ENCODE data around the gene KLHL17. TPM values are rescaled to one million over a fixed set of nuclear protein-coding genes. Genes with fewer than 3 reads are reported as not detected.

The KLHL17 gene
- total and polyA plus RNA-seq, 2 donors from 2014 or later: 6.9 to 11.5 TPM

- no peak for FAIRE-seq
These were observed 6.4 kb downstream of the KLHL17 start for GRCh38 chr1:966704-967300.

GRCh38 chr1:967466-968343, 7.3 kb downstream of the KLHL17 start:
- no peak for TF ChIP-seq CTCF (IDR thresholded peaks at IDR 0.05; ENCODE audit: borderline replicate concordance, extremely low read depth, insufficient read depth)
- Histone ChIP-seq H3K36me3 (ENCODE audit: control insufficient read depth in 2 of 3, insufficient read depth in 3 of 3, low read length in 3 of 3) (no peaks in the 10 kb centered on the region), H3K27me3 (ENCODE audit: control insufficient read depth, insufficient read depth, low read length) (peaks cover 9% of the 10 kb centered on the region), H3K9ac (ENCODE audit: low read length in 3 of 3) (no peak overlapping the region), H3K4me1 (ENCODE audit: control insufficient read depth in 2 of 3, insufficient read depth in 2 of 3, low read depth in 1 of 3, low read length in 3 of 3) (peaks cover 0 to 7% (median 0%) of the 10 kb centered on the region in 3 donors), H3K4me3 (ENCODE audit: low read length in 3 of 3) (no peak overlapping the region), H3K27ac (ENCODE audit: low read depth in 2 of 2, low read length in 2 of 2) (no peak overlapping the region), H3K9me3 (ENCODE audit: control insufficient read depth in 2 of 3, insufficient read depth in 1 of 3, low read length in 3 of 3) (no peaks in the 10 kb centered on the region)
- intact Hi-C loops (cut with DNase I): no loop called here
- DNase-seq (no peak), FAIRE-seq (no peak)

More at GRCh38 chr1:966704-967300, 6.4 kb downstream of the KLHL17 start:
- Histone ChIP-seq H3K9me3 (ENCODE audit: control insufficient read depth in 2 of 3, insufficient read depth in 1 of 3, low read length in 3 of 3) (no peaks in the 10 kb centered on the region), H3K4me3 (ENCODE audit: low read length in 3 of 3) (peak overlapping the region; percentile 26 to 66 (median 60)), H3K27ac (ENCODE audit: low read depth in 2 of 2, low read length in 2 of 2) (peak overlapping the region in 1 of 2 donors; percentile 22), H3K4me1 (ENCODE audit: control insufficient read depth in 2 of 3, insufficient read depth in 2 of 3, low read depth in 1 of 3, low read length in 3 of 3) (peaks cover 0 to 7% (median 0%) of the 10 kb centered on the region in 3 donors), H3K9ac (ENCODE audit: low read length in 3 of 3) (peak overlapping the region in 2 of 3 donors; percentile 6 to 12), H3K36me3 (ENCODE audit: control insufficient read depth in 2 of 3, insufficient read depth in 3 of 3, low read length in 3 of 3) (no peaks in the 10 kb centered on the region), H3K27me3 (ENCODE audit: control insufficient read depth, insufficient read depth, low read length) (peaks cover 9% of the 10 kb centered on the region)
- no peak for TF ChIP-seq CTCF (IDR thresholded peaks at IDR 0.05; ENCODE audit: borderline replicate concordance, extremely low read depth, insufficient read depth)
- peak; percentile 44 to 94 (median 68) for DNase-seq
- intact Hi-C loops (cut with DNase I): no loop called here

- H3K27me3 ChIP-seq (ENCODE audit: control insufficient read depth, insufficient read depth, low read length): peaks cover 9% of the 10 kb centered on the region
- no peak overlapping the region for H3K4me3 ChIP-seq (ENCODE audit: low read length in 3 of 3)
- peaks cover 0 to 7% (median 0%) of the 10 kb centered on the region in 3 donors for H3K4me1 ChIP-seq (ENCODE audit: control insufficient read depth in 2 of 3, insufficient read depth in 2 of 3, low read depth in 1 of 3, low read length in 3 of 3)
- no peak for DNase-seq
- no peak for FAIRE-seq
- H3K9me3 ChIP-seq (ENCODE audit: control insufficient read depth in 2 of 3, insufficient read depth in 1 of 3, low read length in 3 of 3): no peaks in the 10 kb centered on the region
- no peak overlapping the region for H3K9ac ChIP-seq (ENCODE audit: low read length in 3 of 3)
- H3K36me3 ChIP-seq (ENCODE audit: control insufficient read depth in 2 of 3, insufficient read depth in 3 of 3, low read length in 3 of 3): no peaks in the 10 kb centered on the region
- intact Hi-C loops (cut with DNase I): no loop called here
- TF ChIP-seq CTCF (IDR thresholded peaks at IDR 0.05; ENCODE audit: borderline replicate concordance, extremely low read depth, insufficient read depth): no peak
- no peak overlapping the region for H3K27ac ChIP-seq (ENCODE audit: low read depth in 2 of 2, low read length in 2 of 2)
These were observed 9.0 kb downstream of the KLHL17 start for GRCh38 chr1:969260-969855.

All from kidney (tissue), 14 donors.